GM19328 (cell line): ENCODE results near the gene PRPF6.
A peak's percentile ranks its signal among the peaks of the same experiment; 100 is the strongest.

Experiments
- ATAC-seq: cut with Tn5 transposase; IDR thresholded peaks from one replicate; pipeline ENCODE4 v1.9.1; 2021; ENCODE audit warnings: mild to moderate bottlenecking, moderate library complexity; ENCODE audit not compliant: unreplicated experiment

PRPF6 gene

DNA sequence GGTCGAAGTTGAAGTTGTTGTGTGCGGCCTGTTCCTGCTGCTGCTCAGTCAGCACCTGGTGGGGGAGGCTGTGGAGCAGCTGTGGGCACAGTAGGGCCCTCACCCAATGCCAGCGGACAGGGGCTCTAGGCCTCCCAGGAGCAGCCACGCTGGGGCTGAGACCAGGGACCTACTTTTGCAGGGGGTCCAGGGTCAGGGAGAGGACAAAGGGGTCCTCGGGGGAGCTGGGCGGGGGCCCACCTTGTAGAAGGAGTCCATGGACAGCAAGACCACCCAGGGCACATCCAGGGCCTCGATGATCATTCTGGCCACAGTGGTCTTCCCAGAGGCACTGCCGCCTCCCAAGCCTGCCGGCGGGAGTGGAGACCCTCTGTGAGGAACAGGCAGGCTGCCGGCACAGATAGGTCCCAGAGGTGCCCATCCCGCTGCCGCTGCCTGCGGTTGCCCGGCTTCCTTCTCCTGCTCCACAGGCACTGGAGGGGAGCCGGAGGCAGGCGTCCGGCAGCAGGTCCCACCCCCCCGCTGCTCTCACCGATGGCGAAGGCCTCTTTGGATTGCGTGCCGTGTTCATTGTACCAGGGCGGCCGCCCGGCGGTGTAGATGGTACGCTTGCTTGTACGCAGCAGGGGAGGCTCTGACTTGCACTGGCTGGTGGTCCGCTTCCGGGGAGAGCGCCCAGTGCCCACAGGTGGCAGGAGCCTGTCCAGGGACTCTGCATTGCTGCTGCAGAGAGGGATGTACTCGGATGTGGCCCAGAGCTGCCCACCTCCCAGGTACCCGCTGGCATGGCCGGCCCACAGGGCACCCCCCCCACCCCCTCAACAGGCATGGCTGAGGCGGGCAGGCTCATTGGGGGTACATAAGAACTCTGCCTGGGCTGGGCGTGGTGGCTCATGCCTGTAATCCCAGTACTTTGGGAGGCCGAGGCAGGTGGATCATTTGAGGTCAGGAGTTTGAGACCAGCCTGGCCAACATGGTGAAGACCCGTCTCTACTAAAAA, 34.7 kb upstream of the PRPF6 start:
- no peak for ATAC-seq

DNA sequence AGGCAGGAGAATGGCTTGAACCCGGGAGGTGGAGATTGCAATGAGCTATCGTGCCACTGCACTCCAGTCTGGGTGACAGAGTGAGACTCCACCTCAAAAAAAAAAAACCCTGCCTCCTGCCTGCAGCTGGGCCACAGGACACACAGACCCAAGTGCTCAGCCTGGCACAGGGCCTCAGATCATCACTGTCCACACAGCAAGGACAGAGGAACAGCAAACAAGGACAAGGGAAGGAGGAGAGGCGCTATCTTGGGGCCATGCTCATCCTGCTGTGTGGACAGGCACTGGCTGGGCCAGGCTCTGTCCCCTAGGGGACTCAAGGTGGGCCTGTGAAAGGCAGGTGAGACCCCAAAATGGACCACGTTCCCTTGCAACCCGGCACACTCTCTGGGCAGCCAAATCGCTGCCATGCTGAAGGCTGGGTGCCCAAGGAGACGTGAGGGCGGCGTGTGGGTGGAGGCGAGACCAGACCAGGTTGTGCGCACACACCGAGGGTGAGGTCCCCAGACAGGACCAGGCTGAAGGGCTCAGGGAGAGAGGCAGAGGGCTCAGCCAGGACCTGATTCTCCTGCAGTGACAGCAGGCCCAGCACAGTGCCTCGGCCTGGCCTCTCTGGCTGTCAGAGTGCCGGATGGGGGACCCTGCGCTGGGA, 33.8 kb upstream of the PRPF6 start:
- ATAC-seq = no peak

DNA sequence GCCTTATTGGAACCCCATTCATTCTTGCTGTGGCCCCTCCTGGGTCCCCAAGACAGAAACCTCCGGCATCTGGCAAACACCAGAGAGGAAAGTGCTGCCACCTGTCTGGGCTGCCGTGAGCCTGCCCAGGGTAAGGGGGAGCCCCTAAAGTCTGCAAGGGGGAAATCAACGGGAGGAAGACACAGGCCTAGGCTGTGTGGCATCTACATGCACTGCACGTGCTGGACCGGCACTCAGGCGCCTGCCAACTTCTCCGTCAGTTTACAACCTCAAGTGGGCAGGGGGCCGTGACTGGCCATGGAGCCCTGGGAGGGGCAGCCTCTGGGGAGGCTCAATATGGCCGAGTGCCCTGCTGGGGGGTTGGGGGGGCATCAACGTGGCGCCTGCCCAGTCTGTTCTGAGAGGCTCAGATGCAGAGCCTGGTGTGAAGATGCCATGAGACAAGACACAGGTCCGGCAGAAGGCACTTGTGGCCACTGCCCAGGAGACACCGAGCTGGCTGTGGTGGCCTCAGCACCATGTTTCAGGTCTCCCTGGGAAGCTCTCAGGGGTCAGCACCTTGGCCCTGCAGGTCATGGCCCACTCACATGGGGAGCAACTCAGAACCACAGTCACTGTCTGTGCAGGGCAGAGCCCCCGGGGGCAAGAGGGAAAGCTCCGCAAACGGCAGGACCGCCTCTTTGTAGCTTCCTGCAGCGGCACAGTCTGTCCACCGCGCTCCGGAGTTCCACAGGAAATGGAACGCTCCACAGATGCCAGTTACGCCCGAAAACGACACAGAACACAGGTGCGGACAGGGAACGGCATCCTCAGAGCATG, 33.1 kb upstream of the PRPF6 start:
- no peak for ATAC-seq

DNA sequence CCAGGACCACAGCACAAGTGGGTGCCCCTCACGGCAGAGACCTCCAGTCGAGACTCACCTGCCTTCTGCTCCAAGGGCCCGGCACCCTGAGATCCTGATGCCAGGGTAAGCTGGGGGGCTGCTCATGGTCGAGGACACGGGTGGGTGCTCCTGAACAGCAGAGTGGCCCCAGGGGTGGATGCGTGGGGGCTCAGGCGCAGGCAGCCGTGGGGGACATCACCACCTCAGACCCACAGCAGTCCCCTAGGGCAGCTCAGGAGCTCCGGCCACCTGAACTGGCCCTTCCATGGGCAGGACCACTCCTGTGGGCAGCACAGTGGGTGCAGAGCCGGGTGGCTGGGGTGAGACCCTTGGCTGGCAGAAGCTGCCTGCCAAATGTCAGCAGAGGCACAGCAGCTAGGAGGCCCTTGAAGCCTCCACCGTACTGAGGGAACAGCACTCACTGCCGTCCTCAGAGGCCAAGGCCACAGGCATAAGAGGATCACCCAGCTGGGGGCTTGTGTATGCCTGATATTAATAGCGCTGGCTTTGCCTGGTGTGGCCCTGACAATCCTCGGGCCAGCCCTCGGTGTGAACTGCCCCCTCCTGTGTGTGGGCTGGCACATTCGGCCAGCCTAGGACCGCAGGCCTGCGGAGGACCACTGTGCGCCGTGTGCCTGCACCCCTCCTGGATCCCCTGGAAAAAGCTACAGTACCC, 30.1 kb upstream of the PRPF6 start:
- no peak for ATAC-seq

DNA sequence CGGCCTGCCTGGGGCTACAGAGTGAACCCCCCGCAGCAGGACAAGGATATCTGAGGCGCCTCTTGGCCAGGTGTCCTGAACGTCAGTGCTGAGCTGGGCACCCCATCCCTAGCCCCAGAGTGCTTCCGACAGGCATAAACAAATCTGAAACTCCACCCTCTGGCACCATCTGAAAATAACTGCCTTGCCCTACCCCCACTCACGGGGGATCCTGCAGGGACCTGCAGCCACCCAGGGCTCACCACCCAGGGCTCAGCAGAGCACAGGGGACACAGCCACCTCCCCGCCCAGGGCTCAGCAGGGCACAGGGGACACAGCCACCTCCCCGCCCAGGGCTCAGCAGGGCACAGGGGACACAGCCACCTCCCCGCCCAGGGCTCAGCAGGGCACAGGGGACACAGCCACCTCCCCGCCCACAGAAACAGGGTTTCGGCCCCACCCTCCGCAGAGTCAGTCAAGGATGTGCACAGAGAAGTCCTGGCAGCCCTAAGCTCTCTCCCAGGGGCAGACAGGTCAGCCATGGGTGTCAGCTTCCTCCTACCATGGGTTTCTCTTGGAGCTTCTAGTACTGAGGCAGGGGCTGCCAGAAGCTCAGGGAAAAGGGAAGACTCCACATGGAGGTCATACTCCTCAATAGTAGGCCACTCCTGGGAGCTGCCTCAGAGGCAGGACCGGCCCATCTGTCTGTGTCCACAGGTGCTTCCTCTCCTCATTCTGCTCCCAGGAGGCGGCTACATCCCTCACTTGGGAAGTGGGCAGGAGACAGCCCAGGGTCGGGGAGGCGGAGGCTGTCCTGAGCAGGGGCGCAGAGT, 29.3 kb upstream of the PRPF6 start:
- no peak for ATAC-seq

DNA sequence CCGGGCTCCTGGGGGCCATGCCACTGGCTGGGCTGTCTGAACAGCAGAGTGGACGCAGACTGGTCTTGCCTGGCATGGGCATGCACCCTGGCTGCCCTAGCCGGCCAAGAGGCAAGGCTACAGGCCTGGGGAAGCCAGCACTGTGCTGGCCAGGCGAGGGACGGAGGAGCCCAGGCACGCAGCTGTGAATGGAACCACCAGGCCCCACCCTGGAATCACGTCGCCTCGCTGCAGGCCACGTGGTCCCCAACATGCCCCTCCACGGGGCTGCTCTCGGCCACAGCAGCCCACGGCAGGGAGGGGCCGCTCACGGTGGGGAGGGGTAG, 28.8 kb upstream of the PRPF6 start:
- no peak for ATAC-seq

DNA sequence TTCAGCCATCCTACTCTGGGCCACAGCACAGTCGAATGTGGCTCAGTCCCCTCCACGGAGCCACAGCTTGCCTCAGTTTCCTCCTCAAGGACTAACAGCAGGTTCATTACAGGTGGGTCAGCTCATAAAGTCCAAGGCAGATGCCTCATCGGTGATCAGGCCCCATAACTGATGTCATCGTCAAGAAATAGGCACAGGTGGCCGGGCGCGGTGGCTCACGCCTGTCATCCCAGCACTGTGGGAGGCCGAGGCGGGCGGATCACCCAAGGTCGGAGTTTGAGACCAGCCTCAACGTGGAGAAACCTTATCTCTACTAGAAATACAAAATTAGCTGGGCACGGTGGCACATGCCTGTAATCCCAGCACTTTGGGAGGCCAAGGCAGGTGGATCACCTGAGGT, 28.2 kb upstream of the PRPF6 start:
- no peak for ATAC-seq

DNA sequence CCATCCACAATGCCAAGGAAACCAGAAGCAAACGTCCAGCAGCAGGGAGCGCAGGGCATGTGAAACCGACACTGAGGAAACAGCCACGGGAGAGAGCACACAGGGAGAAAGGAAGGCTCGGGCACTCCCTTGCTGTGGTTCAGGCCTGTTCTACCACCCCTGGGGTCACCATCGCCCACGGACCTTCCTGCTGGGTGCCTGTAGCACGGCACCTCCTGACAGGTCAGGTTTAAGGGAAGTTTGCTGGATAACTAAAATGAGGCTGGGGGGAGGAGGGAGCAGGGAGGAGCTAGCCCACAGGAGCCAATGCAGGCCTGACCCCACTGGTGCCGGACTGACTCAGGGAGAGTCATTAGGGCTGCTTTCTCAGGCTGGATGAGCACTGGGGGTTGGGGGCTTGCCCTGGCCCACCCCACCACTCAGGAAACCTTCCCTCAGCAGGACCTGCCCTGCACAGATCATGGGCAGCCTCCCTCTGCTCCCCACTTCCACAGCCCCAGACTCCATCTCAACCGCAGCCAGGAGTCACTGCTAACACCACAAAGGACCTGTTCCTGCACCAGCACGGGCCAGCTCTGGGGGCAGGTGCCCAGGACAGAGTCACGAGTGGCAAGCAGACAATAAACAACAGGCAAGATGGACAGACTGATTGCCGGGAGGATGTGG, 27.0 kb upstream of the PRPF6 start:
- ATAC-seq = no peak

DNA sequence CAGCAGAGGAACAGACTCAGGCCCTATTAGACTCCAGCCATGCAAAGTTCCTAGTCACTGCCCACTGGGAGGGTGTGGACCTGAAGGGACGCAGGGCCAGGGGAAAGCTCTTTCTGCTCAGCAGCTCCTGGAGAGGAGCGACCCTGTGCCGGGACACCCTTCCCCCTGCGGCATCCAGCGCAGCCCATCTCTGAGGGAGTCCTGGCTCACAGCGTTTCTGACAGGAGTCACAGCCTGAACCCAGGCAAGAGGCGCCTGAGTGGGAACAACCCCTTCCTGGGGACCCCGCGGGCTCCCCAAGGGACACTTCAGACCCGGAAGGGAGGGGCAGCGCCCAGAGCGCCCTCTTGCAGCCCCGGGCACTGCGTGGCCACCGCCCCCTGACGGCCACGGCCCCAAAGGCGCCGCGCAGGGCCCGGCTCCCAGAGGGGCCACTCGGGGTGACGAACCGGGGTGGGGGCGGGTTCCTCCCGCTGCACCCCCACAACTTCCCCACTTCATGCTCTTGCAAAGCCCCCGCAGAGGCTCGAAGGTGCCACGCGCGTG, 25.6 kb upstream of the PRPF6 start:
- peak; percentile 2 for ATAC-seq

DNA sequence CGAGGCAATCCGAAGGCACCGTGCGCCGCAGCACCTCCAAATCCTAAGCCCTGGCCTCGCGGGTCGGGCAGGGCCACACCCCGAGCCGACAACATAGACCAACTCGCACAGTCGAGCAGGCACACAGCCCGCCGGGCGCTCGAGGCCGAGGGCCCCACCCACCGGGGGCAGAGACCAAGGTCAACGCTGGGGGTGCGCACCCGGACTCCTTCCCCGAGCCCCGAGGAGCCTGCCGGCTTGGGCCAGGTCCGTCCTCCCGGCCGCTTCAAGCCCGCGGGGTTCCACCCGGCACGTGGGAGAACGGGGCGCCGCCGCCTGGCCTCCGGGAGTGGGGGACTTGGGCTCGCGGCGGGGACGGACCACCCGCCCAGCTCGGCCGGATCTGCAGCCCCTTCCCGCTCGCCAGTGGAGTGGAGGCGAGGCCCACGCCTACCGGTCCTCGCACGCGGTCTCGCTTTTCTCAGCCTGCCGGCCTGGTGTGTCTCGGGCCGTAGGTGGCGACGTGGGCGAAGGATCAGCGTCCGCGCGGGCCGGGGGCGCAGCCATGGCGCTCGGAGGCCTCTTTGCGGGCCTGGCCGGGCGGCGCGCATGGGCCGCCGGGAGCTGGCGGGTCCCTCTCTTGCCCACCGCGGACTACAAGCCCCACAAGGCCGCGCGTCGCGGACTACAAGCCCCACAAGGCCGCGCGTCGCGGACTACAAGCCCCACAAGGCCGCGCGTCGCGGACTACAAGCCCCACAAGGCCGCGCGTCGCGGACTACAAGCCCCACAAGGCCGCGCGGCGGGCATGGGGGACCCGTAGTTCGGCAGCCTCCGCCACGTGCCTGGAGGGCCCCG, 24.9 kb upstream of the PRPF6 start, which contains the start of gene UCKL1:
Gene UCKL1 (minus strand): TSS at position 590 of the 837 bp plus-strand sequence. CDS start 44 bp downstream, at position 546.
- peak; percentile 66 for ATAC-seq

DNA sequence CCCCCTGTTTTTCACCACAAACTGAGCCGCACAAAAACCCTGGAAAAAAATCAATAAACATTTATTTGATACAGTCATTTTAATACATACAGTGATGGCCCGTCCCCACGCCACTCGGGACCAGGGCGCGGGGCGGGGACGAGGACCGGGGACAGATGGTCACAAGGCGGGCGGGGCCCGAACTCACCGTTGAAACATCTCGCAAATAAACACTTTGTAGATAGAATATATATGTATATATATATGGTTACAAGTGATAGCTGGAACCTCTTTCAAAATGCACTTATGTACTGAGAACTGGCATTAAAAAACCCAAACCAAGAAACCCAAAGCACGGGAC, 24.3 kb upstream of the PRPF6 start:
- ATAC-seq = peak; percentile 1

DNA sequence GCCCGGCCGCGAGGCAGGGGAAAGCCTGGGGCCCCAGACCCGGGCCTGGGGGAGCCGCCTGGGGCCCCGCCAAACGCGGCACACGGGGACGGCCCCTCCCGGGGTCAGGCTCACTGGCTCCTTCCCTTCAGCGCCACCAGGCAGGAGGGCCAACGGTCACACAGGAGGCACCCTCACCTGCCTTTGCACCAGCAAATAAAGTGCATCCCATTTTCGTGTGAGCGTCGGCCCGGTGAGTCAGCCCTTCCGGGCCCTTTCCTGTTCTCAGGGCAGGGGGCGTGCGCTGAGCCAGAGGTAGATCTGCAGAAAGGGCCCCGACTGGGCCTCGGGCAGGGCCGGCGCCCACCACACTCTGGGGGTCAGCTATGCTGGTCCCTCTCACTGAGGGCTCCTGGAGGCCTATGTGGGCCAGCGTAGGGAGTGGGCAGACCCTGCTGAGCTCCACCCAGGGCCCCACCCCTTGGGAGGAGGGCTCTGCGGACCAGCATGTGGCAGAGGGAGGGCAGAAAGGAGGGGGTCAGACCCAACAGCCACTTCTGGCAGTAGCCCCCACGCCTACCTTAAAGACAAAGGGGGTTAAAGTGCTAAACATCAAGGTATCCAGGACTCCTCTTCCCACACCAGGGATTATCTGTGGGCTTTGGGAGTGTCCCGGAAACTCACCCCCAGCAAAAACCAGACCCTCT, 23.8 kb upstream of the PRPF6 start:
- ATAC-seq = no peak

DNA sequence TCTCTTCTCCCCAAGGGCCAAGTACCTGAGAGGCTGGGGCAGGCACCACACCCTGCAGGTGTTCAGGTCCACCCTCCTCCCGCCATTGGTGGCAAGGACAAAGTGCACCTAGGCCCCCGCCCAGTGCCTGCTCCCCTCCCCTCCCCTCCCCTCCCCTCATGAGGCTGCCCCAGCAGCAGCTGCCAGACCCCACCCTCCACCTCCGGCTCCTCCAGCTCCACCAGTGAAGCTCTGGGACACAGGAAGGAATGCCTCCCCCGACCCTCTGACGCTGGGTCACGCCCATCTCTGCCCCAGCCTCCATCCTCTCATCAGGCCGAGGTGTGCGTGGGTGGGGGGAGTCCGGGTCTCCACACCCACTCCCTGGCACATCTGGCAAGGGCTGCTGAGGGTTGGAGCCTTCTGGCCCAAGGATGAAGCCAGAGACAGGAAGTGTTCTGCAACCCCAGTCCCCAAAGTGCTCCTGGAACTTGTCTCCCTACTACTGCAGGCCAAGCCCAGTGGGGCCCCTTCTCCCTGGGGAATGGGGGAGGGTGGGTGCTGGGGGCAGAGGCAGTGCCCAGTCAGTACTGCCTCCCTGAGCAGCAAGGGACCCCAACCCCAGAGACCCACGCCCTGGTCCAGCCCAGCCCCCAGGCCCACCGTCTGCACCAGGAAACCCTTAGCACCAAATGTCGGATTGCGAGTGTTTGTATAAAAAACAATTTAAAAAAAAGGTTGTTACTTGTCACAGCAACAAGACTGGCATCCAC, 23.1 kb upstream of the PRPF6 start:
- ATAC-seq = no peak

DNA sequence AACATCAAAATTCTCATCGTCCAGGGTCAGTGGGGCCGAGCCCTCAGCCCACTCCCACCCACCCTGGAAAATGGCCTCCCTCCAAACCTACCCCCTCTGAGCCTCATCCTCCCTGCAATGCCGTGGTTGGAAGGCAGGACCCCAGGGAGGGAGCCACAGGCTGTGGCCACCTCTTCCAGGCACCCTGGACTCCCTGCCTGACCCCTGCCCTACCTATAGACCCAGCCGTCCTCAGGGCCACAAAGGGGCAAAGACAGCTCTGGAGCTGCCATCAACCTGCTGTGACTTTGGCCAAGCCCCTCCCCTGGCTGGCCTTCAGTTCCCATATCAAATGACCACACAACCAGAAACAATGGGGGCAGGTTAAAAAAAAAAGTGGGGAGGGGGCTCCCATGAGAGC, 22.5 kb upstream of the PRPF6 start:
- no peak for ATAC-seq

DNA sequence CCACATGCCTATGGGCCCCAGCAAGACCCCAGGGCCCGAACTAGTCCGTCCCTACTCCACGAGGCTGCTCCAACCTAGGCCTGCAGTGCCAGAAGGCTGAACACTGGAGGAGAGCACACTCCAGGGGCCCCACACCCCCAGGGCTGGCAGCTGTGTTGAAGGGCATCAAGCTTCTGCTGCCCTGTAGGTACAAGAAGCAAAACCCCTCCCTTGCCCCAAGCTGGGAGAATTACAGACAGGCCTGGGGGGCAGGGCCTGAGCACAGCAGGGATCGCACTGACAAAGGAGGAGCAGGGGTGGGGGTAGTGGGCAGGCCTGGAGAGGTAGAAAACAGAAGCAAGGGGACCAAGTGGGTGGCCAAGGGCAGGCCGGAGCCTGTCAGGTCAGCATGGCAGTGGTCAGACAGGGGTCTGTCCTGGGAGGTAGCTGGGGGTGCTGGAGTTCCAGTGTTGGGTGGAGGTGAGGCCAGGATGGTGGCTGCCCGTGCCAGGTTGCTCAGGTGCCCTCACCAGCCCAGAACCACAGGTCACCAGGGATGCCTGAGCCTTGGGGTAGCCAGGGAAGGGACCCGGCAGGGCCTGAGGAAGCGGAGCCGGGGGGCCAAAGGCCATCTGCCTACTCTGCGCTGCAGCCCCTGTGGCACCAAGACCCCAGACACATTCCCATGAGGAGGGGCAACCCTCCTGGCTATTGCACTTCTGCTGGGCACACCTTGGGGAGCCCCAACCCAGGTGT, 21.8 kb upstream of the PRPF6 start:
- ATAC-seq = no peak

DNA sequence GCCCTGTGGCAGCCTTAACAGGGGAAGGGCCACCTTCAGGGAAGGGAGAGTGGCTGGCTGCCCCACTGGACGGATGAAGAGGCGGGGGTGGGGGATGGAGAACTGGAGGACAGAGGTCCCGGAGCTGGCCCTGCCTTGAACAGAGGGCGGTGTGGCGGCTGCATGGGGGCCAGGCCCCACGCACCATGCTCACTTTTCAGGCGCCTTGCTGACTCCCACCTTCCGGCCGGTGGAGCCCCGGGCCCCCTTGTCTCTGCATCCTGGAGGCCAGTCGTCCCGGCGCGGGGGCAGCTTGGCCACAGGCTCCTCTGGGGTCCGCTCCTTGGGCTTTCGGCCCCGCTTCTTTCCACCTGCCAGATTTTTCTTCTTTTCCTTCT, 21.2 kb upstream of the PRPF6 start:
- no peak for ATAC-seq
